Skin of body (tissue), 2 donors: ENCODE data around the gene PMM2. TPM values are rescaled to one million over a fixed set of nuclear protein-coding genes. Genes with fewer than 3 reads are reported as not detected.

Source experiments
- DNase-seq: peaks from one replicate; lab custom pipeline; 2025; lab: John Stamatoyannopoulos, UW
- total RNA-seq: library from RNA; depleted of rRNA; stranded (reverse); fragments of >200 nt; gene quantifications from one replicate; pipeline ENCODE4 v1.2.3, GENCODE V29; 2014

PMM2 gene
- total RNA-seq, 1 donor from 2014 or later = 28.8 TPM

DNA sequence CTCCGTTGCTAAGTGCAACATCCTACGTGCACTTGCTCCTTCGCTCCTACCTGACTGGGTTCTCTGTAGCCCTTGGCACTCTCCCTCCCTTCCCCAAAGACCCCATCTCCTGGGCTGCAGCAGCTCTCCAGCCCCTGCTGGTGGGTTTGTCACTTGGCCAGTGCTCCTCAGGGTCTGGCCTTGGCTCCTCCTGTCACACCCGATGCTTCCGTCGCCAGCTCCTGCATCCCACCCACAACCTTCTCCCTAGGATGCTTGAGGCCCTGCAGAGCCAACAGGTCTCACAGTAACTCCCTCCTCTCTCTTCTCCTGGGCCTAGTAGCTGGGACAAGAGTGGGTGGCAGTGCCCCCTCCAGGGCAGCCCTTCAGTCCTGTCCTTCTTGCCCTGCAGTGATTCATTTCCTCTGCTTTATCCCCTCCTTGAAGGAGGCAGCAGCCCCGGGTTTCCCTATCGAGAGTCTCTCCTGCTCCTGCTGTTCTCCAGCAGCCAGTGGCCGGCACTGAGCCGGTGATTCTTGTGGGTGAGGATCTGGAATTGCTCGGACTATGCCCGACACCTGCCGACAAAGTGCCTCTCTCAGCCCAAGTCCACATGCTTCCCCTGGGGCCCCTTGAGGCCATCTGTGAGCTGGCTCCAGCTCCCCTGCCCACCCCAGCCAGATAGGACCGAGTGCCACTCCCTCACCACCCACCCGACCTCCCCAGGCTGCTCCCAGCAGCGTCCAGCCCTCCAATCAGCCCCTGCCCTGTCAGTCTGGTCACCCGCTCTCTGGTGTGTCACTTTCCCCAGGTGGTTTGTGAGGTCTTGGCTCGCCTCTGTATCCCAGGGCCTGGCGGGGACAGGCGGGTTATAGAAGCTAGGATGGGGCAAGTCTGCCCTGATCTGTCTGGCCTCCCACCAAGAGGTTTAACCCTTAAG, 88.3 kb downstream of the PMM2 start:
- DNase-seq = no peak

GRCh38 chr16:8886593-8887430, 89.2 kb downstream of the PMM2 start:
- no peak for DNase-seq

DNA sequence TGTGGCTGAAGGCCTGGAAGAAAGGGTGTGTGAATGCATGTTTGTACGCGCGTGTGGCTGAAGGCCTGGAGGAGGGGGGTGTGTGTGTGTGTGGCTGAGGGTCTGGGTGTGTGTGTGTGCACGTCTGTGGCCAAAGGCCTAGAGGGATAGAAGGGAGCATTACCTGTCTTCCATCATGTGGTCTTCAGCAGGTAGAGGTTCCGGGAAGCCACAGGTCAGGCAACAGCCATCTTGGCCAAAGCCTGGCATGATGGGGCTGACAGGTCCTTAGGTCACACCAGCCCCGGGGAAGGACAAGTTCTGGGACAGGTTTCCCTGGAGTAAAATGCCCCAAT, 89.8 kb downstream of the PMM2 start:
- DNase-seq = no peak

GRCh38 chr16:8887952-8888560, 90.4 kb downstream of the PMM2 start:
- no peak for DNase-seq

DNA sequence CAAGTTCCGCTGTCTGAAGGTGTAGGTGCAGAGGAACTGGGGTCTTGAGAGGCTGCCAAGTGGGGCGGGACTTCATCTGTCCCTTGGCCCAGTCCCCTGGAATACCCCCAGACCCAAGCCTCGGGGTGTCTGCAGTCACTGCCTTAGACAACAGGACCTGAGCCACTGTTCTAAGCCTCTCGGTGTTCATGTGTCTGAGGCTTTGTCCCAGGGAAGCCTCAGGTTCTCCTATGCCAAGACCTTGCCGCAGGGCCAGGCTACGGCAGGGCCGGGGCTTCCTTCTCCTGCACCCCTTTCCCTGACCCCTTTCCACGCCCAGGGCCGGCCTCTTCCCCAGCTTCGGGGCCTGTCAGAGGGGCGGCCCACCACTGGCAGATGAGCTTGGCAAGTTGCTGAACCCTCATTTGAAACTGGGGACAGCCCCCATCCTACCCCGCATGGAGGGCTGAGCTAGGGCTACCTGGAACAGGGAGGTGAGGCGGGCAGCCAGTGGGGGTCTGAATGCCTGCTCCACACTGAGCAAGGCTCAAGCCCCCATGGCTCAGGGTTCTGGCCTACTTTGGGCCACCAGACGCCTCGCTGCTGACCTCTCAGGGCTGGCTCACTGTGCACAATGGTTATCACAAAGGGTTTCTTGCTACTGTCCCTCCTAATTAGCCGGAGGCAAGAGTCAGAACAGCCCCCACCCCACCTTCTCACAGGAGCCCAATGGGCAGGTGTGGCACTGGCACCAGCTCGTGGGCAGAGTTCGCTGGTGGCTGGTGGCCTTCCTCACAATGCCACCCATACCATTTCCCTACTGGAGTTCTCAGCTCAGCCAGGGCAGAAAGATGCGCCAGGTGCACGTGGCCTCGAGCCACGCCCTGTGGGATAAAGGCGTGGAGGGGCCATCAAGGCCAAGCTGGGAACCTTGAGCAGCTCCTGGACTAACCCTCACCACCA, 91.6 kb downstream of the PMM2 start:
- DNase-seq = no peak

- no peak for DNase-seq
These were observed 92.4 kb downstream of the PMM2 start for GRCh38 chr16:8889893-8890548.

DNA sequence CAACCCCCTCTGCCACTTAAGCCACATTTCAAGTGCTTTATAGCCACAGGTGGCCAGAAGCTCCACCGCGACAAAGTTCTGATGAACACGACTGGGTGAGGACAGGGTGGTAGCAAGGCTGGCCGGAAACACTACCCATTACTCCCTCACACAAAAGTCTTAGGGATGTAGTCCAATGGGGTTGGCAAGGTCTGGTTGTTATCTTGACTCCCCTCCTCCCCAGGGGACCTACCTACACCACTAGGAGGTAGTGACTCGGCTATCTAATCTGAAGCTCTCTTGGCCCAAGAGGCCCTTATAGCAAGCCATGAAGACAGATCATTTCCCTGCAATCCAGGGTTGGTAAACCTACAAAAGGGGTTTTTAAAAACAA, 92.9 kb downstream of the PMM2 start:
- no peak for DNase-seq

DNA sequence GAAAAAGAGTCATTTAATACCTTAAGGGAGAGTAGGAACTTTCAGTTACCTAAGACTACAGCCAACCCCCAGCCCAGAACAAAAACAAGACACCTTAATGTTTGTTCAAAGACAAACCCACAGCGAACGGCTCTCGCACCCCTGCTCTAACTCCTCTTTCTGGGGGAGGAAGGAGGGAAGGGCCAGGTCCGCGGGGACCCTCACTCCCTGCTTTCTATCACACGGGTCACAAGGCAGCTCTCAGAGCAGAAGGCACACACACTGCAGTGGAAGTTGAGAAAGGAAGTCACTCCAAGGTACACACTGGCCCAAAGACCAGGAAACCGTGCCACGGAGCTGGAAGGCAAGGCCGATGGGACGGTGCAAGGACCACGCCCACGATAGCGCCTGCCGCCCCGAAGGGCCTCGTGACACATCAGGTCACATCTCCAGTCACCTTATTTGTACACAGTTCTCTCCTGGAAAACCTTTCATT, 94.5 kb downstream of the PMM2 start:
- DNase-seq = no peak

DNA sequence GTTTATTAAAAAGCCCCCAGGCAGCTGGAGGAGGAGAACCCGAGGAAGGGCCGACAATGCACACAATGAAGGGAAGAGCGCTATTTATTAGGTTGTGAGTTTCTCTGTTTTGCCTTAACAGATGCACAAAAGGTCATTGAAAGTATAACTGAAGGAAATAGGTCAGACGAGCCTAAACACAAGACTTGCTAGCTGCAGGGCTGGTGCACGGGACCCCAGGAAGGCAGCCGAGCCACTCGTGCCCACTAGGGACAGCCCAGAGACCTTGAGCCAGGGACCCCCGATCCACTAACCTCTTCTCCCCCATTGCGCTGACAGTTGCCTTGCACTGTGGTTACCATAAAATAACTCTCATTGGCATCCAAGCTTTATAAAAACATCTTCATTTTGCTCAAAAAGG, 95.8 kb downstream of the PMM2 start:
- DNase-seq = no peak

DNA sequence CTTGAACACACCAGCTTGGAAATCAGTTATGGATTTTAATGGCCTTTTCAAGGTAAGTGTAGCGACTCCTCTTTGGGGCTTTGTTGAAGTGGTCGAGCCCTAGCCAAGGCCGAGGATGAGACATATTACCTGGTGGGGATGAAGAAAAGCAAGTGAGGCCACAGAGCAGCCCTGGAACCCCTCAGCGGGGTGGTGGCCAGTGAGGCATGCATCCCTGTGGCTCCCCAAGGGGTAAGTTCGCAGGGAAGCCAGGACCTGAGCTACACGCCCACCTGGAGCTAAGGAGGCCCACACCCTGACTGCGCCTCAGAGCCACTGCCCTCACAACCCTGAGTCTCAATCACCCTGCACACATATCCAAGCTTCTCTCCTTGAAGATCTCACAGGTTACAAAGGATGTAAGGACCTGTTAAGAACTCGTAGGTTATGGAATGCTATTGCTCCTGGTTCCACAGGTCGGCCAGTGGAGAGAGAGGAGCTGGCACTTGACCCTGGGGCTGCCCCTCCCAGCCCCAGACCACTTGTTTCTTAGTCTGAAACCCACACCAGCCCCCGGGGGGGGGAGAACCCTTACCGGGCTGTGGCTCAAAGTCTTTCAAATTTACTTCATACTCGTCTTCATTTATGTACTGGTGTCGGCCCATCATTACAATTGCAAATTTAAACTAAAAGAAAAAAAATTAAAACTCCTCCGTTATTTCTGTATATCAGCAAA, 96.5 kb downstream of the PMM2 start:
- DNase-seq = no peak

GRCh38 chr16:8894736-8895334, 97.2 kb downstream of the PMM2 start:
- no peak for DNase-seq

DNA sequence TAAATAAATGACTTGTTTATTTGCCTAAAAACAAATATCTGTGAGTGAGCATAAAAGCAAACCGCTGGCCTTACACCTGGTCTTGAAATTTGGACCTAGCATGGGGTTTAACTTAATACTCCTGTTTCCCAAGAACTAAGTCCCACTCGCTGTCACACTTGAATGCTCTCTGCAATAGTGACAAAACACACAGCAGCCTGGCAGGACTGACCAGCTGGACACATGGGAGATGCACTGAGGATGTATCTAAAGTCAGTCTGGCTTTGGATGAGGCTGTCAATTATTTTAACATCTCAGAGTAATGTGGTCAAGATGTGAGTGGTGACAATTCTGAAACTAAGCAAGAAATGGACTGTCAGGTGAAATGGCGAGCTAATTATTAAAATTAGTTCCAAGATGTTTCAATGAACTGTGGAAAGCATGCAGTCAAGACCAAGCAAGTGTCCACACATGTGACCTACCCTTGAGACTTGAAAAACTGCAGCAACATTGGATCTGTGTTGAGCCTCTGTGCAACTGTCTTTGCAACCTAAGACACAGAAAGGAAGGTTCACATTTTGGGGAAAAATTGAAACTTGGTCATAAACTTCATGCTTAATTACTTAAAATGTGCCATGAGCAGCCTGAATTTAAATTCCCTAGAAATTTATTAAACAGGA, 101.2 kb downstream of the PMM2 start:
- DNase-seq = no peak

Other genes starting within 250 kb of the PMM2 start
- not detected for gene TMEM114, start 207.3 kb upstream of the PMM2 start, total RNA-seq
- 26.9 TPM for gene METTL22, start 176.1 kb upstream of the PMM2 start, total RNA-seq
- 5.8 TPM for gene ABAT, start 123.2 kb upstream of the PMM2 start, total RNA-seq
- 4.5 TPM for gene TMEM186, start 200 bp upstream of the PMM2 start, total RNA-seq
- gene CARHSP1, start 71.2 kb downstream of the PMM2 start, total RNA-seq = 34.9 TPM
- not detected for gene LITAFD, start 84.5 kb downstream of the PMM2 start, total RNA-seq
- gene USP7, start 166.1 kb downstream of the PMM2 start, total RNA-seq = 96.4 TPM